AG04449 (cell line): Measurements from ENCODE around the gene NPVF.

Source experiments
- CTCF ChIA-PET: fragments of 350-600 bp; formaldehyde crosslinking; extraction: SDS; loops from one replicate; lab custom pipeline; 2021; ENCODE audit warnings: antibody characterized with exemption; lab: Yijun Ruan, JAX
- POLR2A ChIA-PET: fragments of 400-600, 350-600 bp; formaldehyde crosslinking; extraction: SDS; loops from one replicate; lab custom pipeline; 2020; ENCODE audit warnings: antibody characterized with exemption, inconsistent platforms; lab: Yijun Ruan, JAX
- DNase-seq: peaks from one replicate; pipeline ENCODE4 v3.0.0-alpha.2; 2010; ENCODE audit warnings: low read depth, low spot score
- H3K4me3 ChIP-seq: 2 replicates; pipeline ENCODE4 v1.5.1; 2011; ENCODE audit warnings: low read depth, mild to moderate bottlenecking, control low read depth, low read length
- TF ChIP-seq, protein P1 (sequence below): IDR thresholded peaks from one replicate; pipeline ENCODE4 v1.5.1; 2011; ENCODE audit warnings: mild to moderate bottlenecking, moderate library complexity, low read length, control low read depth, inconsistent platforms; ENCODE audit not compliant: insufficient read depth; ENCODE audit errors: missing control alignments

Gene NPVF

DNA sequence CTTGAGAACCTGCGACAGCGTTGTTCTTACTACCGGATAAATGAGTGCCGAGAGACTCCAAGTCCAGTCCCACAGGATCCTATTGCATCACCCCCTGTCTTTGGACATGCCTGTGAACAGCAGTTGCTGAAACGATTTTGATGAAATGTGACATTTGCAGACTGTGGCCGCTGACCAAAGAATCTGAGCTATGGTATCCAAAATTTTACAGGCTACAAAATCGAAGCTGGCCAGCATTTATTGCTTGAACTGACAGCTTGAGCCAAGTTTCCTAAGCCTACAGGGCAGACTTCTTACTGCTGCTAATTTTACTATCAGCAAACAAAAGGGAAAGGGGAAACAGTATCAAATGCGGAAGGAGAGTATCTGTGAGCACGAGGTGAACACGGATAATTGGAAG, 12.1 kb upstream of the NPVF start:
- DNase-seq, result no peak
- H3K4me3 ChIP-seq, result no peak overlapping the region
- ChIA-PET CTCF (interaction anchor here (1.4 kb wide), 1 partner anchor 20 kb away, joined by 4 read pairs; no protein-coding TSS in a partner anchor), POLR2A (no interaction called here)
- TF ChIP-seq, protein P1, sequence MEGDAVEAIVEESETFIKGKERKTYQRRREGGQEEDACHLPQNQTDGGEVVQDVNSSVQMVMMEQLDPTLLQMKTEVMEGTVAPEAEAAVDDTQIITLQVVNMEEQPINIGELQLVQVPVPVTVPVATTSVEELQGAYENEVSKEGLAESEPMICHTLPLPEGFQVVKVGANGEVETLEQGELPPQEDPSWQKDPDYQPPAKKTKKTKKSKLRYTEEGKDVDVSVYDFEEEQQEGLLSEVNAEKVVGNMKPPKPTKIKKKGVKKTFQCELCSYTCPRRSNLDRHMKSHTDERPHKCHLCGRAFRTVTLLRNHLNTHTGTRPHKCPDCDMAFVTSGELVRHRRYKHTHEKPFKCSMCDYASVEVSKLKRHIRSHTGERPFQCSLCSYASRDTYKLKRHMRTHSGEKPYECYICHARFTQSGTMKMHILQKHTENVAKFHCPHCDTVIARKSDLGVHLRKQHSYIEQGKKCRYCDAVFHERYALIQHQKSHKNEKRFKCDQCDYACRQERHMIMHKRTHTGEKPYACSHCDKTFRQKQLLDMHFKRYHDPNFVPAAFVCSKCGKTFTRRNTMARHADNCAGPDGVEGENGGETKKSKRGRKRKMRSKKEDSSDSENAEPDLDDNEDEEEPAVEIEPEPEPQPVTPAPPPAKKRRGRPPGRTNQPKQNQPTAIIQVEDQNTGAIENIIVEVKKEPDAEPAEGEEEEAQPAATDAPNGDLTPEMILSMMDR, result no peak

- TF ChIP-seq, protein P1, result no peak
- no peak for DNase-seq
- H3K4me3 ChIP-seq, result no peak overlapping the region
- ChIA-PET POLR2A (no interaction called here), CTCF (interaction anchor here (1.4 kb wide), 1 partner anchor 20 kb away, joined by 4 read pairs; no protein-coding TSS in a partner anchor)
Measured at GRCh38 chr7:25239888-25240287, 11.6 kb upstream of the NPVF start.

DNA sequence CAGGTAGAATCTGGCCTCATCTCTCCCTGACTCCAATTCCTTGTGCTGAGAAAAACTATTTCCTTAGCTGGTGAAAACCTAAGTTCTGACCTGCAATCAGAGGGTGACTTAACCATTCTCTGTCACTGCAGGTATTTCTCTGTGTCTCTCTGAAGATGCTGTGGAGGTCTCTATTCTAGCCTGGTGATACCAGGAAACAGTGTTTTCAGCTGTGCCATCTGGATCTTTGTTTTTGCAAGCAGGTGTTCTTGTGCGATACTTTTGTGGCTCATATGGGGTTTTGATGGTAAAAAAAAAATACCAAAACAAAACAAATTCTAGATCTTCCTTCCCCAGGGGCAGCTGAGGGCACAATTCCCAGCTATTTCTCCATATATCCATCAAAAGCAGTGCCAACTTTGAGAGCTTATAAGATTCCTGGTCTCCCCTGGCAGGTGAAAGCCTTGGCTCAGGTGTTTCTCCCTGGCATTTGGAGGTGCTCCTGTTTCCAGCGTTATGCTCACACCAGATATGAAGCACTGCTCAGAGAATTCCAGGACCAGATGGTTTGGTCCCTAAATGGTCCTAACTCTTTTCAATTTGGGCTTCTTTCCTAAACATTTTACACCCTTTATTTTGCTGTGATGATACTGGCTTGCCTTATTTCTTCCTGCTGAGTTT, 9.9 kb upstream of the NPVF start:
- H3K4me3 ChIP-seq, result no peak overlapping the region
- TF ChIP-seq, protein P1, result no peak
- ChIA-PET CTCF (interaction anchor here (0.7 kb wide), 1 partner anchor 21 kb away, joined by 3 read pairs; no protein-coding TSS in a partner anchor), POLR2A (no interaction called here)
- DNase-seq, result no peak

GRCh38 chr7:25235471-25235870, 7.2 kb upstream of the NPVF start:
- no peak for DNase-seq
- no peak overlapping the region for H3K4me3 ChIP-seq
- ChIA-PET POLR2A (no interaction called here), CTCF (no interaction called here)
- TF ChIP-seq, protein P1, result no peak

GRCh38 chr7:25234336-25234735, 6.0 kb upstream of the NPVF start:
- no peak overlapping the region for H3K4me3 ChIP-seq
- TF ChIP-seq, protein P1, result no peak
- CTCF ChIA-PET, result no interaction called here
- POLR2A ChIA-PET, result no interaction called here
- DNase-seq, result no peak

DNA sequence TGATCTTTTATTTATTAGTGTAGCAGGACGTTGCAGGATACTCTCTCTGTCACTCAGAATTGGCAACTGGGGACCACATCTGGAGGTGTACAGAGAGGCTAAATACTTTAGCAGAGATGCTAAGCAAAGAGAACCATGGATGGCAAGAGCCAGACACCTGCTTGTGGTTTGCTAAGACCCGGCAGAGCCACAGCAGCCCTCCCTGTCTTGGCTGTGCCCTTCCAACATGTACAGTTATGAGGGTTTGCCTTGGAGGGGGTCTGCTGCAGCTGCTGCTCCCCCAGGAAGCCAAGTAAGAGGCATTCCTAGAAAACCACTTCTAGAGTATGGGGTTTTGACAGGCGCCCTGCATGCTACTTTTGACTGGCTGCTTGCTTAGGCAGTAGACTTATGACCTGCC, 5.1 kb downstream of the NPVF start:
- TF ChIP-seq, protein P1, result no peak
- no peak for DNase-seq
- no peak overlapping the region for H3K4me3 ChIP-seq
- ChIA-PET POLR2A (no interaction called here), CTCF (no interaction called here)
